ENCODE data around the gene SV2B.
"Not testable (repeated sequence)": the region's sequence is repeated elsewhere in the genome, so short reads cannot be mapped to it uniquely, and the experiment has no call there.

Gene SV2B

GRCh38 chr15:91072161-91072560 is 27.9 kb upstream of the SV2B start:
- no peaks in the 10 kb centered on the region for H3K9me3 ChIP-seq (ENCODE audit: control insufficient read depth, low read depth, low read length)
- H3K27me3 ChIP-seq (ENCODE audit: control insufficient read depth, insufficient read depth, low read length): no peaks in the 10 kb centered on the region
- no peak overlapping the region for H3K9ac ChIP-seq (ENCODE audit: low read length)
- no peaks in the 10 kb centered on the region for H3K4me1 ChIP-seq (ENCODE audit: control insufficient read depth, low read depth, low read length)
- H3K36me3 ChIP-seq (ENCODE audit: control insufficient read depth, low read depth, low read length): no peaks in the 10 kb centered on the region
- H3K27ac ChIP-seq (ENCODE audit: low read length): no peak overlapping the region
- no peak overlapping the region for H3K4me3 ChIP-seq (ENCODE audit: low read length)

DNA sequence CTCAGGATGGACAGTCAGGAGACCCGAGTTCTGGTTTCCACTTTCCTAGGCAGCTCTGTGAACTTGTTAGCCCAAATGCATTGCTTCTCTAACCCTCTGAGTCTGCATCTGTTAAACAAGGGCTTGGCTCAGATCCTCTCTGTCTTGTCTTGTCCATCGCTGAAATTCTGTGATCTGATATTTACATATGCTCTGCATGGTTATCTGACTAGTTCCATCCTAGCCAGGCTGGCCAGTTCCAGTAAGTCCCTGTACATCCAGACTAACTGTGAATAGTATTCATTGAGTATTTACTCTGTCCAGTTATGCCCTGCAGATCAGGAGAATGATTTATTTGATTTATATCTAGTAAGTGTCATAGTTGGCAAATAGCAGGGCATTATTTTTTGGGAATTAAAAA is 27.0 kb upstream of the SV2B start:
- H3K27ac ChIP-seq (ENCODE audit: low read length): no peak overlapping the region
- no peaks in the 10 kb centered on the region for H3K27me3 ChIP-seq (ENCODE audit: control insufficient read depth, insufficient read depth, low read length)
- no peaks in the 10 kb centered on the region for H3K4me1 ChIP-seq (ENCODE audit: control insufficient read depth, low read depth, low read length)
- H3K9me3 ChIP-seq (ENCODE audit: control insufficient read depth, low read depth, low read length): no peaks in the 10 kb centered on the region
- no peak overlapping the region for H3K4me3 ChIP-seq (ENCODE audit: low read length)
- H3K9ac ChIP-seq (ENCODE audit: low read length): no peak overlapping the region
- no peaks in the 10 kb centered on the region for H3K36me3 ChIP-seq (ENCODE audit: control insufficient read depth, low read depth, low read length)

- Histone ChIP-seq H3K9me3 (ENCODE audit: control insufficient read depth, low read depth, low read length) (no peaks in the 10 kb centered on the region), H3K27ac (ENCODE audit: low read length) (no peak overlapping the region), H3K36me3 (ENCODE audit: control insufficient read depth, low read depth, low read length) (no peaks in the 10 kb centered on the region), H3K4me1 (ENCODE audit: control insufficient read depth, low read depth, low read length) (no peaks in the 10 kb centered on the region), H3K4me3 (ENCODE audit: low read length) (no peak overlapping the region), H3K27me3 (ENCODE audit: control insufficient read depth, insufficient read depth, low read length) (no peaks in the 10 kb centered on the region), H3K9ac (ENCODE audit: low read length) (no peak overlapping the region)
Observed at GRCh38 chr15:91073768-91074167, 26.3 kb upstream of the SV2B start.

DNA sequence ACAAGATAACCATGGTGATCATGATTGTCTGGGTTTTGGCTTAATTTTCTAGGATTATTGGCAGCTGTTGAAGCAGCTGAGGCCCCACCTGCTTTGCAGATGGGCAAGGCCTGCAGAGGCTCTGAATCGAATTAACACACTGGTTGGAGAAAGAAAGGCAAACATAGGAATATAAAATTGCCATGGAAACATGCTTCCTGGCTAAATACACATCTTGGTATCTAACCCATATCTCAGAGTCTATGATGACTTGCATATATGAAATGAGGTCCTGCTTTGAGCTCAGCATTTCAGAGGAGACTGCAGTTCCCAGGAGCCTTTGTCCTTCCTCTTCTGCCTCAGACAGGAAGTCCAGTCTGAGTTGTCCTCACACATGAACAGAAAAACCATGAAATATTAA is 24.3 kb upstream of the SV2B start:
- no peaks in the 10 kb centered on the region for H3K27me3 ChIP-seq (ENCODE audit: control insufficient read depth, insufficient read depth, low read length)
- no peaks in the 10 kb centered on the region for H3K36me3 ChIP-seq (ENCODE audit: control insufficient read depth, low read depth, low read length)
- H3K4me3 ChIP-seq (ENCODE audit: low read length): no peak overlapping the region
- H3K9me3 ChIP-seq (ENCODE audit: control insufficient read depth, low read depth, low read length): no peaks in the 10 kb centered on the region
- H3K9ac ChIP-seq (ENCODE audit: low read length): no peak overlapping the region
- no peak overlapping the region for H3K27ac ChIP-seq (ENCODE audit: low read length)
- no peaks in the 10 kb centered on the region for H3K4me1 ChIP-seq (ENCODE audit: control insufficient read depth, low read depth, low read length)

- no peaks in the 10 kb centered on the region for H3K27me3 ChIP-seq (ENCODE audit: control insufficient read depth, insufficient read depth, low read length)
- no peak overlapping the region for H3K9ac ChIP-seq (ENCODE audit: low read length)
- no peak overlapping the region for H3K27ac ChIP-seq (ENCODE audit: low read length)
- no peaks in the 10 kb centered on the region for H3K4me1 ChIP-seq (ENCODE audit: control insufficient read depth, low read depth, low read length)
- H3K9me3 ChIP-seq (ENCODE audit: control insufficient read depth, low read depth, low read length): no peaks in the 10 kb centered on the region
- no peaks in the 10 kb centered on the region for H3K36me3 ChIP-seq (ENCODE audit: control insufficient read depth, low read depth, low read length)
- H3K4me3 ChIP-seq (ENCODE audit: low read length): no peak overlapping the region
Observed at GRCh38 chr15:91077029-91077428, 23.0 kb upstream of the SV2B start.

DNA sequence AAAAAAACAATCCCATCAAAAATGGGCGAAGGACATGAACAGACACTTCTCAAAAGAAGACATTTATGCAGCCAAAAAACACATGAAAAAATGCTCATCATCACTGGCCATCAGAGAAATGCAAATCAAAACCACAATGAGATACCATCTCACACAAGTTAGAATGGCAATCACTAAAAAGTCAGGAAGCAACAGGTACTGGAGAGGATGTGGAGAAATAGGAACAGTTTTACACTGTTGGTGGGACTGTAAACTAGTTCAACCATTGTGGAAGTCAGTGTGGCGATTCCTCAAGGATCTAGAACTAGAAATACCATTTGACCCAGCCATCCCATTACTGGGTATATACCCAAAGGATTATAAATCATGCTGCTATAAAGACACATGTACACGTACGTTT is 6.2 kb upstream of the SV2B start:
- not testable (repeated sequence) for H3K4me3 ChIP-seq (ENCODE audit: low read length); H3K36me3 ChIP-seq (ENCODE audit: control insufficient read depth, low read depth, low read length); H3K9ac ChIP-seq (ENCODE audit: low read length); H3K4me1 ChIP-seq (ENCODE audit: control insufficient read depth, low read depth, low read length); H3K9me3 ChIP-seq (ENCODE audit: control insufficient read depth, low read depth, low read length); H3K27ac ChIP-seq (ENCODE audit: low read length)
- H3K27me3 ChIP-seq (ENCODE audit: control insufficient read depth, insufficient read depth, low read length): peaks cover 25% of the 10 kb centered on the region

GRCh38 chr15:91098451-91098850 is 1.6 kb upstream of the SV2B start:
- Histone ChIP-seq H3K4me1 (ENCODE audit: control insufficient read depth, low read depth, low read length) (no peaks in the 10 kb centered on the region), H3K36me3 (ENCODE audit: control insufficient read depth, low read depth, low read length) (no peaks in the 10 kb centered on the region), H3K27ac (ENCODE audit: low read length) (no peak overlapping the region), H3K9me3 (ENCODE audit: control insufficient read depth, low read depth, low read length) (no peaks in the 10 kb centered on the region), H3K27me3 (ENCODE audit: control insufficient read depth, insufficient read depth, low read length) (peaks cover 70% of the 10 kb centered on the region), H3K9ac (ENCODE audit: low read length) (no peak overlapping the region), H3K4me3 (ENCODE audit: low read length) (no peak overlapping the region)

- Histone ChIP-seq H3K27ac (ENCODE audit: low read length) (no peak overlapping the region), H3K36me3 (ENCODE audit: control insufficient read depth, low read depth, low read length) (no peaks in the 10 kb centered on the region), H3K4me1 (ENCODE audit: control insufficient read depth, low read depth, low read length) (no peaks in the 10 kb centered on the region), H3K9me3 (ENCODE audit: control insufficient read depth, low read depth, low read length) (no peaks in the 10 kb centered on the region), H3K4me3 (ENCODE audit: low read length) (peak overlapping the region; percentile 67), H3K9ac (ENCODE audit: low read length) (no peak overlapping the region), H3K27me3 (ENCODE audit: control insufficient read depth, insufficient read depth, low read length) (peaks cover 77% of the 10 kb centered on the region)
Observed at GRCh38 chr15:91099616-91099994, 452 bp upstream of the SV2B start.

GRCh38 chr15:91100814-91101607 is 954 bp downstream of the SV2B start:
- no peak overlapping the region for H3K27ac ChIP-seq (ENCODE audit: low read length)
- no peaks in the 10 kb centered on the region for H3K4me1 ChIP-seq (ENCODE audit: control insufficient read depth, low read depth, low read length)
- no peak overlapping the region for H3K9ac ChIP-seq (ENCODE audit: low read length)
- peaks cover 77% of the 10 kb centered on the region for H3K27me3 ChIP-seq (ENCODE audit: control insufficient read depth, insufficient read depth, low read length)
- no peaks in the 10 kb centered on the region for H3K36me3 ChIP-seq (ENCODE audit: control insufficient read depth, low read depth, low read length)
- no peaks in the 10 kb centered on the region for H3K9me3 ChIP-seq (ENCODE audit: control insufficient read depth, low read depth, low read length)
- H3K4me3 ChIP-seq (ENCODE audit: low read length): peak overlapping the region; percentile 67

DNA sequence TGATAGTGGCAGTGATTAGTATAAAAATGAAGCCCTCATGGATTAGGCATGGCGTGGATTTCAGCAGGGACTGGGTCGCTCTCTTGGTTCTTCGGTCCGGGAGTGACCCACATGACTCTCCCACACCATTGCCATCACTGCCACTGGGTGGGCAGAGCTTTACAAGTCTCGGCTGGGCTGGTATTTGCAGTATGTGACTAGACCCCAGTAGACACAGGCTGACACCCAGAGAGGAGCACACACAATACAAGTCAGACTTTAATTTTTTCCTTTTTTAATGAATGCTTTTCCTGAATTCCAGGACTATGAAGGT is 1.5 kb downstream of the SV2B start:
- no peaks in the 10 kb centered on the region for H3K4me1 ChIP-seq (ENCODE audit: control insufficient read depth, low read depth, low read length)
- H3K9ac ChIP-seq (ENCODE audit: low read length): no peak overlapping the region
- H3K27me3 ChIP-seq (ENCODE audit: control insufficient read depth, insufficient read depth, low read length): peaks cover 75% of the 10 kb centered on the region
- no peaks in the 10 kb centered on the region for H3K36me3 ChIP-seq (ENCODE audit: control insufficient read depth, low read depth, low read length)
- H3K4me3 ChIP-seq (ENCODE audit: low read length): no peak overlapping the region
- H3K27ac ChIP-seq (ENCODE audit: low read length): no peak overlapping the region
- no peaks in the 10 kb centered on the region for H3K9me3 ChIP-seq (ENCODE audit: control insufficient read depth, low read depth, low read length)

DNA sequence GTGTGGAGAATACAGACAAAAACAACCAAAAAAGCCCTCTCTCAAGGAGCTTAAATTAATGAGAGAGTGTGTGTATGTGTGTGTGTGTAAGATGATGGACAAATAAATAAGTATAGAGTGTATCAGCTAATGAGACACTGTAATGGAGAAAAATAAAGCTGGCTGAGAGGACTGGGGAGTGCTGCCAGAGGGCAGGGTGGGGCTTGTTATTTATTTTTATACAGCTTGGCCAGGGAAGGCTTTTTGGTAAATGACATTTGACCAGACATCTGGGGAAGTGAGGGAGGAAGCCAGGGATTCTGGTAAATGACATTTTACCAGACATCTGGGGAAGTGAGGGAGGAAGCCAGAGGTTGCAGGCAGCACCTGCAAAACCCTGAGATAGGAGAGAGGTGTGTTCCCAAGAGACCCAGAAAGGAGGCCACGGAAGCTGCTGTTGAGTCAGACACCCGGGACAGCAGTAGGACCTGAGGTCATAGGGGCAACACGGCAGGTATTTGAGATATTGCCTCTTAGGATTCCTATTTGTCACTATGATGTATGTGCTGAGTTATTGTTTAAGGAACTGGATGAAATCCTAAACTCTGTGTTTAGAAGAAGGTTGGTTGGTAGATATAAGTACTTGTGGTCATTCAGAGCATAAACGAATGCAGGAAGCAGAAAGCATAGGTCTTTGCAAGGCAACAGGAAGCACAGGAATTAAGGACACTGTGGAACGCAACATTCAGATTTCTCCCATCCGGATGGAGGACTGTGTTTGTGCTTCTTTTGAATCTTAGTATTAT is 2.7 kb downstream of the SV2B start:
- no peaks in the 10 kb centered on the region for H3K9me3 ChIP-seq (ENCODE audit: control insufficient read depth, low read depth, low read length)
- H3K27ac ChIP-seq (ENCODE audit: low read length): no peak overlapping the region
- no peak overlapping the region for H3K9ac ChIP-seq (ENCODE audit: low read length)
- H3K4me3 ChIP-seq (ENCODE audit: low read length): no peak overlapping the region
- H3K36me3 ChIP-seq (ENCODE audit: control insufficient read depth, low read depth, low read length): no peaks in the 10 kb centered on the region
- H3K27me3 ChIP-seq (ENCODE audit: control insufficient read depth, insufficient read depth, low read length): peaks cover 63% of the 10 kb centered on the region
- no peaks in the 10 kb centered on the region for H3K4me1 ChIP-seq (ENCODE audit: control insufficient read depth, low read depth, low read length)

DNA sequence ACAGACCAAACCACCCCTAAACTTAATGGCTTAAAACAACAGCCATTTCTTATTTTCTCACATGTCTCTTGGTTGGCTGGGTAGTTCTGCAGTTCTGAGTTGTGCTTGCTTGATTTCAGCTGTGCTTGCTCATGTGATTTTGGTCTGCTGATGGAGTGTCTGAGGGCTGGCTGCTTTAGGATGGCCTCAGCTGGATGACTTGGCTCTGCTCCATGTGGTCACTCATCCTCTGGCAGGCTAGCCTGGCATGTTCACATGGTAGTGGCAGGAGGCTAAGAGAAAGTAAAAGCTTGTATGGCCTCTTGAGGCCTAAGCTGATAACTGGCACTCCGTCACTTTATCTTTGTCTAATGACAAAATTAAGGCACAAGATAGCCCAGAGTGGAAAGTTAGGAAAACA is 4.1 kb downstream of the SV2B start:
- H3K4me1 ChIP-seq (ENCODE audit: control insufficient read depth, low read depth, low read length): no peaks in the 10 kb centered on the region
- H3K36me3 ChIP-seq (ENCODE audit: control insufficient read depth, low read depth, low read length): no peaks in the 10 kb centered on the region
- peaks cover 50% of the 10 kb centered on the region for H3K27me3 ChIP-seq (ENCODE audit: control insufficient read depth, insufficient read depth, low read length)
- H3K27ac ChIP-seq (ENCODE audit: low read length): no peak overlapping the region
- no peak overlapping the region for H3K4me3 ChIP-seq (ENCODE audit: low read length)
- H3K9me3 ChIP-seq (ENCODE audit: control insufficient read depth, low read depth, low read length): no peaks in the 10 kb centered on the region
- H3K9ac ChIP-seq (ENCODE audit: low read length): no peak overlapping the region

Measured in iPS-18a (cell line).